Small intestine (tissue), 7 donors: ENCODE results near the gene NAA25. TPM values are rescaled to one million over a fixed set of nuclear protein-coding genes. Genes with fewer than 3 reads are reported as not detected.
A peak's percentile ranks its signal among the peaks of the same experiment; 100 is the strongest.

Experiments used
- DNase-seq, 2 donors: peaks; one replicate each; pipeline versions ENCODE4 v3.0.0 to v3.0.0-alpha.2; 2013
- FAIRE-seq: peaks from 2 replicates; lab custom pipeline; 2012; peaks lifted over from hg19 to GRCh38; lab: Jason Lieb, UNC
- H3K27ac ChIP-seq, 3 donors: one replicate each; pipeline ENCODE4 v1.5.1; 2013; ENCODE audit warnings: low read length in 2 of 3, mild to moderate bottlenecking in 2 of 3, control low read depth in 1 of 3, inconsistent platforms in 1 of 3, low read depth in 1 of 3, moderate library complexity in 1 of 3
- H3K27me3 ChIP-seq, 3 donors: one replicate each; pipeline ENCODE4 v1.6.1; 2013; ENCODE audit warnings: low read length in 3 of 3, inconsistent platforms in 1 of 3; ENCODE audit not compliant: control insufficient read depth in 3 of 3, insufficient read depth in 3 of 3
- H3K36me3 ChIP-seq, 3 donors: one replicate each; pipeline ENCODE4 v1.6.1; 2013; ENCODE audit warnings: low read length in 3 of 3, inconsistent platforms in 1 of 3, low read depth in 1 of 3, mild to moderate bottlenecking in 1 of 3, moderate library complexity in 1 of 3; ENCODE audit not compliant: control insufficient read depth in 3 of 3, insufficient read depth in 2 of 3
- H3K4me1 ChIP-seq, 3 donors: one replicate each; pipeline ENCODE4 v1.6.1; 2013; ENCODE audit warnings: low read length in 2 of 3, inconsistent platforms in 1 of 3, low read depth in 1 of 3, mild to moderate bottlenecking in 1 of 3, moderate library complexity in 1 of 3; ENCODE audit not compliant: control insufficient read depth in 3 of 3, insufficient read depth in 2 of 3
- H3K4me3 ChIP-seq, 3 donors: one replicate each; pipeline ENCODE4 v1.5.1; 2013; ENCODE audit warnings: low read length in 3 of 3, control low read depth in 1 of 3, inconsistent platforms in 1 of 3, low read depth in 1 of 3, mild to moderate bottlenecking in 1 of 3, moderate library complexity in 1 of 3
- H3K9me3 ChIP-seq, 2 donors: one replicate each; pipeline ENCODE4 v1.6.1; 2013; ENCODE audit warnings: low read depth in 1 of 2, low read length in 1 of 2; ENCODE audit not compliant: control insufficient read depth in 2 of 2, insufficient read depth in 1 of 2
- polyA plus RNA-seq, 4 donors: library from polyadenylated mRNA; stranded (reverse) in 3 of 4; unstranded in 1 of 4; fragments of 200-250 nt in 3 of 4; fragments of 120-200 nt in 1 of 4; gene quantifications; one replicate each; pipeline versions ENCODE4 v1.2.1 to v1.2.3, GENCODE V29; 2013
- donor health status: healthy with polysubstance abuse.
- donor health status: control.
- donor health status: control.
- donor health status: Bipolar disorder and iron deficiency.
- donor health status: healthy.

The NAA25 gene
- polyA plus RNA-seq, 4 donors = 2.4 to 18.2 (median 4.3) TPM

DNA sequence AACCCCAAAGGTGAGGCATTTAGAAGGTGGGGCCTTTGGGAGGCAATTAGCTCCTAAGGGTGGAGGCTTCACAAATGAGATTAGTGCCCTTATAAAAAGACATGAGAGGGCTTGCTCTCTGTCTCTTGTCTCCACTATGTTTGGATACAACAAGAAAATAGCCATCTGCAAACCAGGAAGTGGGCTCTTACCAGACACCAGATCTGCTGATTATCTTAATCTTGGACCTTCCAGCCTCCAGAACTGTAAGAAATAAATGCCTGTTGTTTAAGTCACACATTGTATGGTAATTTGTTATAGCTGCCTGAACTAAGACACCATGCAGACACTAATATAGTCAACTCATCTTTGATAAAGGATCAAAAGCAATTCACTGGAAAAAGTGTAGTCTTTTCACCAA is 130.0 kb downstream of the NAA25 start:
- Histone ChIP-seq H3K4me3 (no peak overlapping the region), H3K27me3 (no peaks in the 10 kb centered on the region), H3K4me1 (no peaks in the 10 kb centered on the region)

GRCh38 chr12:111976860-111977259 is 131.7 kb downstream of the NAA25 start:
- FAIRE-seq = peak; percentile 86

More for the DNA sequence above, 130.0 kb downstream of the NAA25 start:
- FAIRE-seq (no peak), DNase-seq (no peak)
- Histone ChIP-seq H3K27ac (no peak overlapping the region), H3K9me3 (no peaks in the 10 kb centered on the region), H3K36me3 (peaks cover 0 to 2% (median 0%) of the 10 kb centered on the region in 3 donors)

More at GRCh38 chr12:111976860-111977259, 131.7 kb downstream of the NAA25 start:
- H3K27me3 ChIP-seq = no peaks in the 10 kb centered on the region
- H3K36me3 ChIP-seq = peaks cover 0 to 2% (median 0%) of the 10 kb centered on the region in 3 donors
- DNase-seq = no peak
- H3K27ac ChIP-seq = no peak overlapping the region
- no peaks in the 10 kb centered on the region for H3K9me3 ChIP-seq
- H3K4me1 ChIP-seq = no peaks in the 10 kb centered on the region
- no peak overlapping the region for H3K4me3 ChIP-seq

Other genes starting within 250 kb of the NAA25 start
- gene TMEM116, start 95.6 kb downstream of the NAA25 start, polyA plus RNA-seq = 10 to 100 TPM in 2 of 4 donors, 1 to 10 TPM in 2; 6.7 to 19.3 (median 11.1) TPM
- 100 to 1,000 TPM in 3 of 4 donors, 10 to 100 TPM in 1; 64.9 to 213 (median 144) TPM for gene ERP29, start 95.4 kb downstream of the NAA25 start, polyA plus RNA-seq
- 10 to 100 TPM; 16.5 to 34.5 (median 17.9) TPM for gene TRAFD1, start 16.8 kb upstream of the NAA25 start, polyA plus RNA-seq